Testis (tissue), 3 donors: ENCODE data around the gene GTF3C5. TPM values are rescaled to one million over a fixed set of nuclear protein-coding genes. Genes with fewer than 3 reads are reported as not detected.
A peak's percentile ranks its signal among the peaks of the same experiment; 100 is the strongest.

Source experiments
- DNase-seq: peaks from one replicate; pipeline ENCODE4 v3.0.0-alpha.2; 2019
- H3K27ac ChIP-seq, 2 donors: fragments of 200-600 bp; sonication (generic); one replicate each; pipeline ENCODE4 v1.5.1; 2019
- H3K27me3 ChIP-seq: fragments of 200-600 bp; sonication (generic); one replicate; pipeline ENCODE4 v1.5.1; 2019
- H3K36me3 ChIP-seq: fragments of 200-600 bp; sonication (generic); one replicate; pipeline ENCODE4 v1.5.1; 2017; ENCODE audit warnings: low read depth; ENCODE audit errors: missing control alignments
- H3K4me1 ChIP-seq: fragments of 200-600 bp; sonication (generic); one replicate; pipeline ENCODE4 v1.5.1; 2019
- H3K4me3 ChIP-seq, 2 donors: fragments of 200-600 bp; sonication (generic); one replicate each; pipeline ENCODE4 v1.5.1; 2017 to 2019
- H3K9me3 ChIP-seq: fragments of 200-600 bp; sonication (generic); one replicate; pipeline ENCODE4 v1.5.1; 2017
- CTCF ChIP-seq, 3 experiments: fragments of 450-650 bp in 2 of 3; fragments of 200-600 bp in 1 of 3; sonication (generic) in 1 of 3; IDR thresholded peaks; one replicate each; pipeline ENCODE4 v1.5.1; 2016 to 2019; ENCODE audit warnings: antibody characterized with exemption in 3 of 3, mild to moderate bottlenecking in 2 of 3, moderate library complexity in 1 of 3
- POLR2A ChIP-seq: fragments of 450-650 bp; IDR thresholded peaks from one replicate; pipeline ENCODE4 v1.6.1; 2017; ENCODE audit warnings: antibody characterized with exemption, mild to moderate bottlenecking, moderate library complexity
- WGBS, 2 donors: methylation state at CpG; one replicate each; pipeline ENCODE4 v1.1.5; 2018; 5-methylcytosine and 5-hydroxymethylcytosine counted together
- intact Hi-C: fragments of 100-400 bp; cut with DNase I; formaldehyde crosslinking; loops from one replicate; pipeline ENCODE4 v1.15.1; 2023; ENCODE audit warnings: low total_unique reads
- polyA plus RNA-seq: library from polyadenylated mRNA; stranded (reverse); fragments of 350-450 nt; fragmentation: Illumina TruSeq; extraction: RNeasy Lipid Tissue Mini Kit (QIAGEN cat#74804); gene quantifications from one replicate; pipeline ENCODE4 v1.2.3, GENCODE V29; 2014; ENCODE audit warnings: low read depth, low replicate concordance; ENCODE audit not compliant: insufficient read depth
- total RNA-seq, 2 donors: library from RNA; depleted of rRNA; stranded (reverse); fragments of >200 nt; gene quantifications; one replicate each; pipeline ENCODE4 v1.2.3, GENCODE V29; 2016

The GTF3C5 gene
- total and polyA plus RNA-seq, 3 donors from 2014 or later = 66.9 to 117 (median 109) TPM

- 93 to 96% methylated on average over 11 of the region's 11 CpGs for WGBS, 2 donors
- Histone ChIP-seq H3K4me1 (no peaks in the 10 kb centered on the region), H3K36me3 (no peaks in the 10 kb centered on the region), H3K27ac (no peak overlapping the region), H3K4me3 (no peak overlapping the region), H3K27me3 (no peaks in the 10 kb centered on the region), H3K9me3 (no peaks in the 10 kb centered on the region)
- DNase-seq = no peak
- intact Hi-C loops = no loop called here
- TF ChIP-seq CTCF (IDR thresholded peaks at IDR 0.05) (no peak), POLR2A (no peak)
Measured at GRCh38 chr9:133044661-133045060, 13.9 kb downstream of the GTF3C5 start.

- Histone ChIP-seq H3K27me3 (no peaks in the 10 kb centered on the region), H3K4me1 (no peaks in the 10 kb centered on the region), H3K36me3 (no peaks in the 10 kb centered on the region), H3K9me3 (no peaks in the 10 kb centered on the region), H3K27ac (no peak overlapping the region), H3K4me3 (no peak overlapping the region)
- 87 to 93% methylated on average over 15 of the region's 15 CpGs for WGBS, 2 donors
- intact Hi-C loops = no loop called here
- no peak for TF ChIP-seq CTCF (IDR thresholded peaks at IDR 0.05)
- TF ChIP-seq POLR2A = no peak
- DNase-seq = no peak
Measured at GRCh38 chr9:133045132-133045531, 14.3 kb downstream of the GTF3C5 start.

DNA sequence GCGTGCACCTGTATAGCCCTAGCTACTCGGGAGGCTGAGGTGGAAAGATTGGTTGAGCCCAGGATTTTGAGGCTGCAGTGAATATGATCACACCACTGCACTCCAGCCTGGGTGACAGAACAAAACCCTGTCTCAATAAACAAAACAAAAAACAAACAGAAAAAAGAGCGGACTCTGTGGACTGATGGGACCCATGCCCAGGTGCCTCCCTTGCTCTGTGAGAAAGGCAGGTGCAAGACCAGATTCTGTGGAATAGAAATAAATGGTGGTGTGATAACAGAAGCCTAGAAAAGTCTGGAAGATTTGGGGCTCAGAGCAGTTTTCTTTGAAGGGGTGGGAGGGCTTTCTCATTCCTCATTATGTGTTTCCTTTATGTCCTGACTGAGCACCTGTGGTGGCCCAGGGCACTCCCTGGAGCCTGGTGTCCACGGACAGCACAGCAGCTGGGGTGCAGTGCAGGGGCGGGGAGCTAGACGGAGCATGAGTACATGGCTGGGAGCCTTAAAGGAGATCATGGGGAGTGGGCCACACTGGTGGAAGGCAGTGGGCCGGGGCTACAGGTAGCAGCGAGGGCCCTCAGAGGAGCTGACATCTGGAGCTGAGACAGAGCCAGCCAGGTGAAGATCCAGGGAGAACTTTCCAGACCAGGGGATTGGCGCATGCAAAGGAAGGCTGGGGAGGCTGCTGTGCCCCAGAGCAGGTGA lies 15.6 kb downstream of the GTF3C5 start:
- no peak overlapping the region for H3K27ac ChIP-seq
- intact Hi-C loops = no loop called here
- WGBS, 2 donors = 91 to 92% methylated on average over 9 of the region's 9 CpGs
- H3K36me3 ChIP-seq = no peaks in the 10 kb centered on the region
- no peak for DNase-seq
- no peak overlapping the region for H3K4me3 ChIP-seq
- TF ChIP-seq POLR2A = no peak
- no peak for TF ChIP-seq CTCF (IDR thresholded peaks at IDR 0.05)
- no peaks in the 10 kb centered on the region for H3K27me3 ChIP-seq
- H3K4me1 ChIP-seq = no peaks in the 10 kb centered on the region
- H3K9me3 ChIP-seq = no peaks in the 10 kb centered on the region

DNA sequence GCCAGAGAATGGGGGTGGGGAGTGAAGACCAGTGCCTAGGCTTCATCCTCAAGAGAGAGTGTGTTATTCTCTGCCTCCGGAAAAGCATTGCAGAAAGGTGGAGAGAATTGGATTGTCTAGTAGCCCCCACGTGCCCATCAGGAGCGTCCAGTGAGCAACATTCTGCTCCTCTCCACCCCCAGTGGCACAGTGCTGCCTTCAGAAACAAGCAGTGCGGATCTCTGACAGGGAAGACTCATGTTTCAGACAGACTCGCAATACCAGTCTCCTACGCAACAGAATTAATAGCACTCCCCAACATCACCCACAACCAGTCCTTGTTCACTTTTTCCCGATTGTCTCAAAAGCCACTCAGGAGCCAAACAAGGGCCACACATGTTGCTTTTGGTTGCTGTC lies 16.1 kb downstream of the GTF3C5 start:
- H3K27ac ChIP-seq = no peak overlapping the region
- TF ChIP-seq POLR2A (no peak), CTCF (IDR thresholded peaks at IDR 0.05) (no peak)
- WGBS, 2 donors = 88 to 91% methylated on average over 7 of the region's 7 CpGs
- no peak overlapping the region for H3K4me3 ChIP-seq
- no peaks in the 10 kb centered on the region for H3K36me3 ChIP-seq
- H3K27me3 ChIP-seq = no peaks in the 10 kb centered on the region
- no peak for DNase-seq
- H3K4me1 ChIP-seq = no peaks in the 10 kb centered on the region
- no peaks in the 10 kb centered on the region for H3K9me3 ChIP-seq
- intact Hi-C loops = no loop called here

DNA sequence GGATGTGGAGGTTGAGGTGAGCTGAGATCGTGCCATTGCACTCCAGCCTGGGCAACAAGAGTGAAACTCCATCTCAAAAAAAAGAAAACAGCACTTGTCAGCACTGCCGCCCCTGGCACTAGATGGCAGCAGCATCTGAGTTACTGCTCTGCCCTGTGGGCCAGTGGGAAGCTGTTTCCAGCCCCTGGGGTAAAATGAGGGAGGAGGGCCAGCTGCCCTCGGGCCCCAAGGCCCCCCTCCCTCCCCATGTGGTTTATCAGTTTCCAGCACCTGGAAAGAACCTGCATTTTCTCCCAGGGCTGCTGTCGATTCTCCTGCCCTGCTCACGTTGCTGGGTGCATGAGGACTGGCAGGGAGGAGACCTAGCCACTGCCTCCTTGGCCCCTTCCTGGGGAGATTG lies 17.8 kb downstream of the GTF3C5 start:
- no peak overlapping the region for H3K27ac ChIP-seq
- H3K27me3 ChIP-seq = no peaks in the 10 kb centered on the region
- no peak overlapping the region for H3K4me3 ChIP-seq
- DNase-seq = peak; percentile 37
- TF ChIP-seq POLR2A (no peak), CTCF (IDR thresholded peaks at IDR 0.05) (peak in 2 of 3 experiments; percentile 15 to 31)
- no peaks in the 10 kb centered on the region for H3K36me3 ChIP-seq
- H3K9me3 ChIP-seq = no peaks in the 10 kb centered on the region
- 54 to 66% methylated on average over 2 to 5 of the region's 5 CpGs for WGBS, 2 donors
- H3K4me1 ChIP-seq = no peaks in the 10 kb centered on the region
- intact Hi-C loops = no loop called here
